Parathyroid adenoma (tissue), 2 donors: Measurements from ENCODE around the gene ANTXR1.
A peak's percentile ranks its signal among the peaks of the same experiment; 100 is the strongest.

Experiments
- H2AFZ ChIP-seq: fragments of 300-600 bp; sonication (generic); one replicate; pipeline ENCODE4 v1.7.0; 2017; ENCODE audit warnings: antibody characterized with exemption, mild to moderate bottlenecking
- H3K27ac ChIP-seq: fragments of 300-600 bp; sonication (generic); one replicate; pipeline ENCODE4 v1.7.0; 2017
- H3K27me3 ChIP-seq: fragments of 300-600 bp; sonication (generic); one replicate; pipeline ENCODE4 v1.7.0; 2017; ENCODE audit warnings: low read length; ENCODE audit not compliant: control insufficient read depth, insufficient read depth
- H3K36me3 ChIP-seq: fragments of 300-600 bp; sonication (generic); one replicate; pipeline ENCODE4 v1.7.0; 2017; ENCODE audit warnings: low read length; ENCODE audit not compliant: control insufficient read depth, insufficient read depth
- H3K4me1 ChIP-seq: fragments of 300-600 bp; sonication (generic); one replicate; pipeline ENCODE4 v1.7.0; 2017; ENCODE audit warnings: control low read depth
- H3K4me2 ChIP-seq: fragments of 300-600 bp; sonication (generic); one replicate; pipeline ENCODE4 v1.7.0; 2017; ENCODE audit warnings: low read length
- H3K4me3 ChIP-seq: fragments of 300-600 bp; sonication (generic); one replicate; pipeline ENCODE4 v1.7.0; 2017; ENCODE audit warnings: low read depth, low read length
- H3K79me2 ChIP-seq: fragments of 300-600 bp; sonication (generic); one replicate; pipeline ENCODE4 v1.7.0; 2017; ENCODE audit warnings: control low read depth
- H3K9ac ChIP-seq: fragments of 300-600 bp; sonication (generic); one replicate; pipeline ENCODE4 v1.7.0; 2017; ENCODE audit warnings: mild to moderate bottlenecking
- H3K9me3 ChIP-seq: fragments of 300-600 bp; sonication (generic); one replicate; pipeline ENCODE4 v1.7.0; 2017; ENCODE audit warnings: low read length; ENCODE audit not compliant: control insufficient read depth
- CTCF ChIP-seq: fragments of 300-600 bp; sonication (generic); IDR thresholded peaks from one replicate; pipeline ENCODE4 v1.7.0; 2017; ENCODE audit warnings: antibody characterized with exemption, mild to moderate bottlenecking
- donor health status: primary hyperparathyroidism.

The ANTXR1 gene

GRCh38 chr2:69020496-69021426, 7.8 kb downstream of the ANTXR1 start:
- H3K36me3 ChIP-seq, result no peaks in the 10 kb centered on the region
- peaks cover 9% of the 10 kb centered on the region for H3K4me1 ChIP-seq
- no peak for TF ChIP-seq CTCF
- no peak overlapping the region for H3K27ac ChIP-seq
- H3K4me2 ChIP-seq, result no peak overlapping the region
- H3K9me3 ChIP-seq, result no peaks in the 10 kb centered on the region
- peaks cover 55% of the 10 kb centered on the region for H3K79me2 ChIP-seq
- H3K9ac ChIP-seq, result no peak overlapping the region
- no peak overlapping the region for H3K4me3 ChIP-seq
- no peaks in the 10 kb centered on the region for H3K27me3 ChIP-seq
- H2AFZ ChIP-seq, result no peak overlapping the region

GRCh38 chr2:69021727-69022126, 8.7 kb downstream of the ANTXR1 start:
- Histone ChIP-seq H3K4me2 (no peak overlapping the region), H3K36me3 (no peaks in the 10 kb centered on the region), H3K4me3 (no peak overlapping the region), H2AFZ (no peak overlapping the region), H3K4me1 (peaks cover 9% of the 10 kb centered on the region), H3K27ac (no peak overlapping the region), H3K79me2 (peaks cover 61% of the 10 kb centered on the region), H3K27me3 (no peaks in the 10 kb centered on the region), H3K9me3 (no peaks in the 10 kb centered on the region), H3K9ac (no peak overlapping the region)
- TF ChIP-seq CTCF, result no peak

GRCh38 chr2:69022548-69022947, 9.6 kb downstream of the ANTXR1 start:
- H3K9ac ChIP-seq, result no peak overlapping the region
- no peak overlapping the region for H3K27ac ChIP-seq
- no peak overlapping the region for H3K4me2 ChIP-seq
- H2AFZ ChIP-seq, result no peak overlapping the region
- H3K4me3 ChIP-seq, result no peak overlapping the region
- no peaks in the 10 kb centered on the region for H3K27me3 ChIP-seq
- no peaks in the 10 kb centered on the region for H3K36me3 ChIP-seq
- no peaks in the 10 kb centered on the region for H3K9me3 ChIP-seq
- TF ChIP-seq CTCF, result no peak
- H3K4me1 ChIP-seq, result peaks cover 9% of the 10 kb centered on the region
- H3K79me2 ChIP-seq, result peaks cover 53% of the 10 kb centered on the region

- Histone ChIP-seq H3K79me2 (peaks cover 48% of the 10 kb centered on the region), H3K27me3 (no peaks in the 10 kb centered on the region), H2AFZ (no peak overlapping the region), H3K27ac (no peak overlapping the region), H3K4me1 (peaks cover 9% of the 10 kb centered on the region), H3K36me3 (no peaks in the 10 kb centered on the region), H3K4me3 (no peak overlapping the region), H3K4me2 (no peak overlapping the region), H3K9ac (no peak overlapping the region), H3K9me3 (no peaks in the 10 kb centered on the region)
- no peak for TF ChIP-seq CTCF
Observed at GRCh38 chr2:69023236-69023635, 10.3 kb downstream of the ANTXR1 start.

GRCh38 chr2:69026026-69026425, 13.0 kb downstream of the ANTXR1 start:
- Histone ChIP-seq H3K4me1 (peaks cover 3% of the 10 kb centered on the region), H3K4me2 (no peak overlapping the region), H3K27ac (no peak overlapping the region), H3K9me3 (no peaks in the 10 kb centered on the region), H3K9ac (no peak overlapping the region), H3K4me3 (no peak overlapping the region), H3K27me3 (no peaks in the 10 kb centered on the region), H3K79me2 (peaks cover 37% of the 10 kb centered on the region), H2AFZ (no peak overlapping the region), H3K36me3 (no peaks in the 10 kb centered on the region)
- TF ChIP-seq CTCF, result peak; percentile 63
